ENCODE results near the gene ASB5. TPM values are rescaled to one million over a fixed set of nuclear protein-coding genes. Genes with fewer than 3 reads are reported as not detected.
"Not testable (repeated sequence)": the region's sequence is repeated elsewhere in the genome, so short reads cannot be mapped to it uniquely, and the experiment has no call there.

Gene ASB5
- total RNA-seq, 6 experiments from 2014 or later: 0.19 to 0.23 TPM; not detected in 4

DNA sequence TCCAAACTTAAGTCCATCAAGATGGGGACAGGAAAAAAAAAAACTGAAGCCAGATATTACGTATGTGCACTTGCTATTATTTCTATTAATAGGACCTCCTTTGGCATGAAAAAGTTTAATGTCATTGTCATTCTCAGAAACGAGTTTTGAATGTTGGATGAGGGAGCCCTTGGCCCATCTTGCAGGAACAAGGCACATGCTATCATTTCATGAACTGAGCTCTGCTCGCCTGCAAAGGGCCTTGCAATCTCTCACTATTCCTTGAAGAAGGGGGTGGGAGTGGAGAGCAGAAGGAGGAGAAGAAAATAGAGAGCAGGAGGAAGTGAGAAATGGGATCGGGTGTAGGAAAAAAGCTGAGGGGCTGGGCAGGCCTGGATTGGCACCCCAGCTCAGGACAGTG is 39.4 kb downstream of the ASB5 start:
- ATAC-seq: no peak
- intact Hi-C loops (cut with DNase I): no loop called here
- TF ChIP-seq POLR2A (IDR thresholded peaks at IDR 0.05): no peak
- TF ChIP-seq, protein P1, sequence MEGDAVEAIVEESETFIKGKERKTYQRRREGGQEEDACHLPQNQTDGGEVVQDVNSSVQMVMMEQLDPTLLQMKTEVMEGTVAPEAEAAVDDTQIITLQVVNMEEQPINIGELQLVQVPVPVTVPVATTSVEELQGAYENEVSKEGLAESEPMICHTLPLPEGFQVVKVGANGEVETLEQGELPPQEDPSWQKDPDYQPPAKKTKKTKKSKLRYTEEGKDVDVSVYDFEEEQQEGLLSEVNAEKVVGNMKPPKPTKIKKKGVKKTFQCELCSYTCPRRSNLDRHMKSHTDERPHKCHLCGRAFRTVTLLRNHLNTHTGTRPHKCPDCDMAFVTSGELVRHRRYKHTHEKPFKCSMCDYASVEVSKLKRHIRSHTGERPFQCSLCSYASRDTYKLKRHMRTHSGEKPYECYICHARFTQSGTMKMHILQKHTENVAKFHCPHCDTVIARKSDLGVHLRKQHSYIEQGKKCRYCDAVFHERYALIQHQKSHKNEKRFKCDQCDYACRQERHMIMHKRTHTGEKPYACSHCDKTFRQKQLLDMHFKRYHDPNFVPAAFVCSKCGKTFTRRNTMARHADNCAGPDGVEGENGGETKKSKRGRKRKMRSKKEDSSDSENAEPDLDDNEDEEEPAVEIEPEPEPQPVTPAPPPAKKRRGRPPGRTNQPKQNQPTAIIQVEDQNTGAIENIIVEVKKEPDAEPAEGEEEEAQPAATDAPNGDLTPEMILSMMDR (IDR thresholded peaks at IDR 0.05): no peak

DNA sequence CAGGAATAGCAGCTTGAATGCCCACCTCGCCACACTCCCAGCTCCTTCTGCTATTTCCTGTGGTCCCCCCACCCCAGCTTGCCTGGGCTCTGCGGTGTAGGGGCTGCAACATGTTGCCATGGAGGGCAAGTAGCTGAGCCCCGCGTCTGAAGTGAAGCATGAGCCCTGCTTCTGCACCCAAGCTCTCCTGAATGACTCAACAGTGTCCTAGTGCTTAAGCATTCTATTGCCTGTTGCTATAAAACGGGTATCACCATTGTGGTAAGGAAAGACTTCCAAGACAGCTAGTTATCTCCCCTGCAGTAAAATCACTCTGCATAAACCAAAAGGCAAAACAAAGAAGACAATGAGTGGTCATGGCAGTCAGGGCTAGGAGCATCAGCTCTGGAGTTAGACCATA is 42.3 kb downstream of the ASB5 start:
- Histone ChIP-seq H3K9me3 (no peaks in the 10 kb centered on the region), H3K4me1 (no peaks in the 10 kb centered on the region), H3K36me3 (no peaks in the 10 kb centered on the region), H3K27me3 (no peaks in the 10 kb centered on the region), H3K27ac (no peak overlapping the region), H3K4me3 (no peak overlapping the region)
- 59% methylated on average over 5 of the region's 5 CpGs for WGBS (ENCODE audit: insufficient coverage, low coverage, low lambda C conversion rate, missing lambda C conversion rate)
- intact Hi-C loops (cut with DNase I): no loop called here
- DNase-seq (no peak), ATAC-seq (no peak)
- TF ChIP-seq POLR2A (IDR thresholded peaks at IDR 0.05): no peak
- TF ChIP-seq, protein P1 (IDR thresholded peaks at IDR 0.05): no peak

More for the DNA sequence above, 39.4 kb downstream of the ASB5 start:
- Histone ChIP-seq H3K9me3 (no peaks in the 10 kb centered on the region), H3K4me1 (no peaks in the 10 kb centered on the region), H3K27ac (no peak overlapping the region), H3K27me3 (no peaks in the 10 kb centered on the region), H3K4me3 (no peak overlapping the region), H3K36me3 (no peaks in the 10 kb centered on the region)
- WGBS (ENCODE audit: insufficient coverage, low coverage, low lambda C conversion rate, missing lambda C conversion rate): 42% methylated on average over 4 of the region's 4 CpGs
- DNase-seq: no peak

DNA sequence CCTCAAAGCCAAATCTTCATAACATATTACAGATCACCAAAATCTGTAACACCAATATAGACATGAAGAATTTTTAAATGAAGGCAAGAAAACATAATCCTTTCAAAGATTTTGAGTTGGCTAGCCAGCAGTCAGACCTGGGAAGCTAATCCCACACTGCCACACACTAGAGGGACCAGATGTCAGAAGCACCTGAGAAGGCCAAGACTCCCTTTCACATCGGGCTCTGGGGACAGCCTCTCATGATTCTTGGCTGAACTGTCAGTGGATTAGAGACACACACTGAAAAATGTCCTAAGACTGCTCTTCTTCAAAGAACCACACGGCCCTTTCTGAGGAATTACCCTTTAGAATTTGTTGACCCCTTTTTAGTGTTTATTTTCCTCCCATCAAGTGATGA is 45.5 kb downstream of the ASB5 start:
- DNase-seq (no peak), ATAC-seq (no peak)
- H3K27me3 ChIP-seq: no peaks in the 10 kb centered on the region
- intact Hi-C loops (cut with DNase I): no loop called here
- 86% methylated on average over 2 of the region's 2 CpGs for WGBS (ENCODE audit: insufficient coverage, low coverage, low lambda C conversion rate, missing lambda C conversion rate)
- H3K27ac ChIP-seq: no peak overlapping the region
- no peaks in the 10 kb centered on the region for H3K36me3 ChIP-seq
- H3K4me3 ChIP-seq: no peak overlapping the region
- no peak for TF ChIP-seq POLR2A (IDR thresholded peaks at IDR 0.05)
- TF ChIP-seq, protein P1 (IDR thresholded peaks at IDR 0.05): no peak
- H3K9me3 ChIP-seq: no peaks in the 10 kb centered on the region
- no peaks in the 10 kb centered on the region for H3K4me1 ChIP-seq

DNA sequence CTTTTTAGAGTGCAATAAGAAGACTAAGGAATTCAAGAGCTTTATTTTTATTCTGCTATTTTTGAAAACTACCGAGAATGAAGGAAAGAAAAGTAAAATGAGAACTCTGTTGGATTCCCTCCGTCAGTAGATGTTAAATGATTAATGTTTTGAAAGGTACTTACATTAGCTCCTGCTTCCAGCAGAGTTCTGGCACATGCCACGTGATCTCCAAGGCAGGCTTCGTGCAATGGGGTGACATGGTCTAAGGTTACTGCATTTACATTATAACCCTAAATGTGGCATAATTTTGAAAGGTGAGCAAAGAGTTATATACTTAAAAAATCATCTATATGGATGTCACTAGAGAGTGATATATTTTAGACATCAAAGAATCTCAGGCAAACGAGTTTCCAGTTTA is 46.9 kb downstream of the ASB5 start:
- Histone ChIP-seq H3K27me3 (no peaks in the 10 kb centered on the region), H3K9me3 (no peaks in the 10 kb centered on the region), H3K4me3 (no peak overlapping the region), H3K36me3 (no peaks in the 10 kb centered on the region), H3K27ac (no peak overlapping the region), H3K4me1 (no peaks in the 10 kb centered on the region)
- TF ChIP-seq, protein P1 (IDR thresholded peaks at IDR 0.05): no peak
- no peak for TF ChIP-seq POLR2A (IDR thresholded peaks at IDR 0.05)
- ATAC-seq: no peak
- 60% methylated on average over 5 of the region's 5 CpGs for WGBS (ENCODE audit: insufficient coverage, low coverage, low lambda C conversion rate, missing lambda C conversion rate)
- no peak for DNase-seq
- intact Hi-C loops (cut with DNase I): no loop called here

DNA sequence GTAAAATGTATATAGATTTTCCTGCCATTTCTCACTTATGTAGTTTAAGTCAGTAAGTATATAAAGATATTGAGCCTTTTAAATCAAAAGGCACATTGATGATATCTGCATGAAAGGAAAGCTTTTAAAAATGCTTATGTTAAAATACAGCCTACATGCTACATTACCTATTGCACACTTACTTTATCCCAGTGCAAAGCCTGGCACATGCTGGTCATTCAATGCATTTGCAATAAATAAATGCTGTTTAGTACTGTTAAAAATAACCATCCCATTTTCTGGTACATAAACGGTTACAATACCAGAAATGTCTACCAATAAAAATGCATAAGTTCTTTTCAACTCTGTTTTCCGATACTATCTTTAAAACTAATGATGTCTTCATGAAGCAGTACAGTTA is 51.5 kb downstream of the ASB5 start:
- H3K36me3 ChIP-seq: no peaks in the 10 kb centered on the region
- H3K4me1 ChIP-seq: no peaks in the 10 kb centered on the region
- 64% methylated on average over 2 of the region's 2 CpGs for WGBS (ENCODE audit: insufficient coverage, low coverage, low lambda C conversion rate, missing lambda C conversion rate)
- no peak overlapping the region for H3K27ac ChIP-seq
- intact Hi-C loops (cut with DNase I): no loop called here
- no peak for ATAC-seq
- no peak overlapping the region for H3K4me3 ChIP-seq
- no peaks in the 10 kb centered on the region for H3K27me3 ChIP-seq
- DNase-seq: no peak
- H3K9me3 ChIP-seq: no peaks in the 10 kb centered on the region
- TF ChIP-seq, protein P1 (IDR thresholded peaks at IDR 0.05): no peak
- no peak for TF ChIP-seq POLR2A (IDR thresholded peaks at IDR 0.05)

DNA sequence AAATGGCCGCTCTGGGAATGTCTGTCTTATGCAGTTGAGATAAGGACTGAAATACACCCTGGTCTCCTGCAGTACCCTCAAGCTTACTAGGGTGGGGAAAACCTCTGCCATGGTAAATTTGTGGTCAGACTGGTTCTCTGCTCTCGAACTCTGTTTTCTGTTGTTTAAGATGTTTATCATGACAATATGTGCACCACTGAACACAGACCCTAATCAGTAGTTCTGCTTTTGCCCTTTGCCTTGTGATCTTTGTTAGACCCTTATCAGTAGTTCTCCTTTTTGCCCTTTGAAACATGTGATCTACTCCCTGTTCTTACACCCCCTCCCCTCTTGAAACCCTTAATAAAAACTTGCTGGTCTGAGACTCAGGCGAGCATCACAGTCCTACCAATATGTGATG is 56.7 kb downstream of the ASB5 start:
- WGBS (ENCODE audit: insufficient coverage, low coverage, low lambda C conversion rate, missing lambda C conversion rate): 80% methylated on average over 3 of the region's 3 CpGs
- H3K27ac ChIP-seq; intact Hi-C loops (cut with DNase I); H3K9me3 ChIP-seq; H3K27me3 ChIP-seq; ATAC-seq; H3K4me3 ChIP-seq; DNase-seq; H3K4me1 ChIP-seq; H3K36me3 ChIP-seq: not testable (repeated sequence)
